GM23248 (cell line): Measurements from ENCODE around the gene GPR31.

ENCODE experiments used
- EZH2 ChIP-seq: fragments of 200-600 bp; sonication (generic); IDR thresholded peaks from 2 replicates; pipeline ENCODE4 v1.6.1; 2018; ENCODE audit warnings: antibody characterized with exemption, mild to moderate bottlenecking; ENCODE audit not compliant: insufficient read depth, poor library complexity, severe bottlenecking
- EZH2phosphoT487 ChIP-seq: fragments of 200-600 bp; sonication (generic); IDR thresholded peaks from 2 replicates; pipeline ENCODE4 v1.6.1; 2018; ENCODE audit warnings: antibody characterized with exemption, moderate library complexity, mild to moderate bottlenecking, low read depth; ENCODE audit not compliant: insufficient read depth

DNA sequence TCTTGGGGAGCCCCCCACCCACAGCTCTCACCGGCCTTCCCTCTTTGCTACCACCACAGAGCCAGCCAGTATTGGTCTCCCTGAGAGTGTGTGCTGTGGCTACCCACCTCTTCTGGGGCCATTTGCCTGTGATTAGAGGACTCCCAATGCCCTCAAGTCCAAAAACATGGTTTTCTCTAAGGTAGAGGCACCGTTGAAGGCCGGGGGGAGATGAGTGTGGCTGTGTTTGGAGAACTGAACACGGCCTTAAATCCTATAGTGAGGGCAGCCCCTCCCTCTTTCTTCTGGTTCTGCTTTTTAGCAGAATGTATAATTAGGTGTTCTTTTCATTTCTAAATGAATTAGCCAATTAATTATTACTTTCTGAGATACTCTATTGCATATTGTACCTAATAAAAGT lies 32.4 kb downstream of the GPR31 start:
- TF ChIP-seq EZH2 (no peak), EZH2phosphoT487 (no peak)
